A549 (cell line): ENCODE data around the gene NAPA. TPM values are rescaled to one million over a fixed set of nuclear protein-coding genes. Genes with fewer than 3 reads are reported as not detected.

ENCODE experiments used
- ATAC-seq, 2 experiments: fragments of 200-7000 bp in 1 of 2; fragments of >200 bp in 1 of 2; cut with Nextera tagmentation in 1 of 2; cut with Tn5 transposase in 1 of 2; 3 replicates each; pipeline versions ENCODE4 v1.8.0 to v1.9.1; 2018 to 2020; ENCODE audit warnings: mild to moderate bottlenecking in 1 of 2, moderate library complexity in 1 of 2
- CTCF ChIA-PET: fragments of 300-600 bp; sonication (Branson Sonifier 250); formaldehyde crosslinking; extraction: SDS; loops from one replicate; lab custom pipeline; 2021; ENCODE audit warnings: antibody characterized with exemption, inconsistent platforms; lab: Yijun Ruan, JAX
- POLR2A ChIA-PET: fragments of 350-600 bp; formaldehyde crosslinking; extraction: SDS; loops from one replicate; lab custom pipeline; 2021; ENCODE audit warnings: antibody characterized with exemption, inconsistent platforms; lab: Yijun Ruan, JAX
- DNase-seq, 2 experiments: peaks; one replicate each; pipeline versions ENCODE4 v3.0.0 to v3.0.0-alpha.2; 2011 to 2016; ENCODE audit warnings: low read depth in 1 of 2, low spot score in 1 of 2
- FAIRE-seq: peaks from 2 replicates; lab custom pipeline; 2011; peaks lifted over from hg19 to GRCh38; lab: Jason Lieb, UNC
- H3K27ac ChIP-seq, 2 experiments: fragments of >200 bp; sonication (Bioruptor Twin); formaldehyde crosslinking; 3 replicates each; pipeline ENCODE4 v1.5.1; 2016 to 2017
- H3K4me1 ChIP-seq: fragments of >200 bp; sonication (Bioruptor Twin); formaldehyde crosslinking; 3 replicates; pipeline ENCODE4 v1.6.1; 2016
- H3K4me2 ChIP-seq: fragments of >200 bp; sonication (Bioruptor Twin); formaldehyde crosslinking; 3 replicates; pipeline ENCODE4 v1.6.1; 2016
- H3K4me3 ChIP-seq: fragments of >200 bp; sonication (Bioruptor Twin); formaldehyde crosslinking; 3 replicates; pipeline ENCODE4 v1.5.1; 2016
- H3K9me3 ChIP-seq: fragments of >200 bp; sonication (Bioruptor Twin); formaldehyde crosslinking; 3 replicates; pipeline ENCODE4 v1.6.1; 2016
- BCL3 ChIP-seq: fragments of >200 bp; sonication (Bioruptor Twin); formaldehyde crosslinking; IDR thresholded peaks from 3 replicates; pipeline ENCODE4 v1.6.1; 2016
- CBX8 ChIP-seq: fragments of 200-600 bp; sonication (generic); IDR thresholded peaks from 2 replicates; pipeline ENCODE4 v1.6.1; 2016
- CHD4 ChIP-seq: fragments of 200-600 bp; sonication (generic); IDR thresholded peaks from 2 replicates; pipeline ENCODE4 v1.6.1; 2016; ENCODE audit warnings: antibody characterized with exemption, mild to moderate bottlenecking, borderline replicate concordance
- CTCF ChIP-seq: fragments of >200 bp; sonication (Bioruptor Twin); formaldehyde crosslinking; IDR thresholded peaks from 3 replicates; pipeline ENCODE4 v1.5.1; 2016
- EHF ChIP-seq: fragments of 250-450 bp; sonication (Bioruptor Pico); IDR thresholded peaks from 2 replicates; pipeline ENCODE4 v1.5.0; 2020; ENCODE audit warnings: mild to moderate bottlenecking
- EHMT2 ChIP-seq: fragments of 200-600 bp; sonication (generic); IDR thresholded peaks from 2 replicates; pipeline ENCODE4 v1.6.1; 2016; ENCODE audit warnings: antibody characterized with exemption, low read depth, mild to moderate bottlenecking, moderate library complexity
- EP300 ChIP-seq, 2 experiments: fragments of >200 bp; sonication (Bioruptor Twin); formaldehyde crosslinking; IDR thresholded peaks; 2 replicates in 1 of 2; 3 replicates in 1 of 2; pipeline ENCODE4 v1.6.1; 2016 to 2017
- FOSB ChIP-seq: fragments of 250-450 bp; sonication (Bioruptor Pico); IDR thresholded peaks from 2 replicates; pipeline ENCODE4 v1.5.0; 2020; ENCODE audit warnings: mild to moderate bottlenecking, moderate library complexity
- FOSL2 ChIP-seq, 2 experiments: fragments of 450-650 bp in 1 of 2; fragments of >200 bp in 1 of 2; sonication (Bioruptor Twin) in 1 of 2; formaldehyde crosslinking; IDR thresholded peaks; 2 replicates each; pipeline versions ENCODE4 v1.5.0 to v1.6.1; 2016 to 2020; ENCODE audit warnings: mild to moderate bottlenecking in 1 of 2, moderate library complexity in 1 of 2
- GATA3 ChIP-seq: IDR thresholded peaks from 2 replicates; pipeline ENCODE4 v1.6.1; 2012; ENCODE audit warnings: borderline replicate concordance
- HDAC2 ChIP-seq: fragments of 200-600 bp; sonication (generic); IDR thresholded peaks from 2 replicates; pipeline ENCODE4 v1.6.1; 2016
- HMGXB4 ChIP-seq: fragments of 250-450 bp; sonication (Bioruptor Pico); IDR thresholded peaks from 2 replicates; pipeline ENCODE4 v1.5.0; 2021; ENCODE audit warnings: mild to moderate bottlenecking, moderate library complexity, borderline replicate concordance
- HOXB13 ChIP-seq: fragments of 250-450 bp; sonication (Bioruptor Pico); IDR thresholded peaks from 2 replicates; pipeline ENCODE4 v1.5.0; 2020; ENCODE audit warnings: low read depth, mild to moderate bottlenecking, moderate library complexity
- HOXB5 ChIP-seq: fragments of 250-450 bp; sonication (Bioruptor Pico); IDR thresholded peaks from 2 replicates; pipeline ENCODE4 v1.5.0; 2020; ENCODE audit warnings: mild to moderate bottlenecking, moderate library complexity
- JUN ChIP-seq, 2 experiments: fragments of >200 bp; sonication (Bioruptor Twin); formaldehyde crosslinking; IDR thresholded peaks; 2 replicates in 1 of 2; 3 replicates in 1 of 2; pipeline ENCODE4 v1.6.1; 2016 to 2017
- JUNB ChIP-seq: fragments of >200 bp; sonication (Bioruptor Twin); formaldehyde crosslinking; IDR thresholded peaks from 2 replicates; pipeline ENCODE4 v1.6.1; 2016
- KDM1A ChIP-seq: fragments of 200-600 bp; sonication (generic); IDR thresholded peaks from 2 replicates; pipeline ENCODE4 v1.6.1; 2016; ENCODE audit warnings: low read depth, mild to moderate bottlenecking
- KDM5A ChIP-seq: fragments of 200-600 bp; sonication (generic); IDR thresholded peaks from 2 replicates; pipeline ENCODE4 v1.6.1; 2016; ENCODE audit warnings: antibody characterized with exemption, mild to moderate bottlenecking
- MAX ChIP-seq: IDR thresholded peaks from 2 replicates; pipeline ENCODE4 v1.6.1; 2012
- PHF8 ChIP-seq: fragments of 200-600 bp; sonication (generic); IDR thresholded peaks from 2 replicates; pipeline ENCODE4 v1.6.1; 2016; ENCODE audit warnings: low read depth, mild to moderate bottlenecking, antibody characterized with exemption, moderate library complexity, borderline replicate concordance
- RFX5 ChIP-seq: fragments of 450-650 bp; IDR thresholded peaks from 2 replicates; pipeline ENCODE4 v1.7.1; 2014; ENCODE audit warnings: antibody characterized with exemption, mild to moderate bottlenecking, moderate library complexity
- RNF2 ChIP-seq: fragments of 200-600 bp; sonication (generic); IDR thresholded peaks from 2 replicates; pipeline ENCODE4 v1.6.1; 2016; ENCODE audit warnings: low read depth, mild to moderate bottlenecking, antibody characterized with exemption, moderate library complexity, borderline replicate concordance
- SMC3 ChIP-seq: fragments of >200 bp; sonication (Bioruptor Twin); formaldehyde crosslinking; IDR thresholded peaks from 3 replicates; pipeline ENCODE4 v1.6.1; 2018; ENCODE audit warnings: inconsistent platforms
- SREBF2 ChIP-seq: fragments of 450-650 bp; IDR thresholded peaks from 2 replicates; pipeline ENCODE4 v1.6.1; 2014; ENCODE audit warnings: mild to moderate bottlenecking, moderate library complexity
- TFCP2L1 ChIP-seq: fragments of 250-450 bp; sonication (Bioruptor Pico); IDR thresholded peaks from 2 replicates; pipeline ENCODE4 v1.5.0; 2021; ENCODE audit warnings: mild to moderate bottlenecking
- ZC3H11A ChIP-seq: fragments of 450-650 bp; IDR thresholded peaks from 2 replicates; pipeline ENCODE4 v1.6.1; 2014; ENCODE audit warnings: antibody characterized with exemption, mild to moderate bottlenecking
- ZNF302 ChIP-seq: fragments of 250-450 bp; sonication (Bioruptor Pico); IDR thresholded peaks from 2 replicates; pipeline ENCODE4 v1.9.0; 2021; ENCODE audit warnings: inconsistent platforms, mild to moderate bottlenecking, moderate library complexity
- ZSCAN20 ChIP-seq: fragments of 250-450 bp; sonication (Bioruptor Pico); IDR thresholded peaks from 2 replicates; pipeline ENCODE4 v1.8.0; 2022; ENCODE audit warnings: mild to moderate bottlenecking, moderate library complexity
- WGBS: methylation state at CpG from one replicate; pipeline ENCODE4 v1.1.6; 2017; ENCODE audit errors: missing lambda C conversion rate; 5-methylcytosine and 5-hydroxymethylcytosine counted together
- polyA plus RNA-seq, 4 experiments: library from polyadenylated mRNA; depleted of rRNA in 3 of 4; stranded (reverse); fragments of >200 nt; fragmentation: RNase III in 1 of 4; extraction: RNeasy Plus Mini Kit Qiagen cat#74134 plus additional on column Dnase treatment in 1 of 4; gene quantifications; 2 replicates in 3 of 4; 3 replicates in 1 of 4; pipeline ENCODE4 v1.2.3, GENCODE V29; 2011 to 2017
- TF ChIP-seq, protein P1 (sequence below): IDR thresholded peaks from 2 replicates; pipeline ENCODE4 v1.6.1; 2012; ENCODE audit warnings: low read depth, borderline replicate concordance
- TF ChIP-seq, protein P2 (sequence below): fragments of >200 bp; sonication (Bioruptor Twin); formaldehyde crosslinking; IDR thresholded peaks from 2 replicates; pipeline ENCODE4 v1.6.1; 2016

Gene NAPA
- polyA plus RNA-seq, 2 of the 4 experiments (the other 2 are of a cell fraction), result 69.6 to 101 TPM

DNA sequence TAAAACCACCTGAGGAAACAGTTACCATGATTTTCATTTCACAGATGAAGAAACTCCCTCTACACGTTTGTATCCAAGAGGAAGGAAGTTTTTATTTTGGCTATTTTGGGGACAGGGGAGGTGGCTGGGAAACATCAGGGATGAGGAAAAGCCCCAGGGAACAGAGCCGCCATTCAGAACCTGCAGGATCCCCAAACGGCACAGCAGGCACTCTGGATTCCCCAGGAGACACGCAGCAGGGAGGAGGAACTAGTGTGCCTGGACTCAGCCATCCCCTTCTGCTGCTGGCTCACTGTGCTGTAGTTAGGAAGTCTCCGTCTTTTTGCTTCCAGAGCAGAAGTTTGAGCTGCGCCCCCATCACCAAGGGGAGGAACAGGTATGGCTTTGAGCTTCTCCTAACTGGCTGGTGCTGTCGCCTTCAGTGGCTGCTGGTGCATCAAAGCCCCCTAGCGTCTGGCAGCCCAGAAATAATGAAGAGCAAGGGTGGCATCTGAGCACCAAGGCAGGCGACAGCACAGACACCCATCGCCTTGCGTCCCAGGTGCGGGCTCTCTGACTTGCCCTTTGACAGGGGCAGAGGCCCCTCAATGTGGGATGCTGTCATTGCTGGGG lies 4.2 kb downstream of the NAPA start (continued):
- no peak for TF ChIP-seq SMC3
- no peak for TF ChIP-seq CHD4
- TF ChIP-seq GATA3, result no peak
- no peak for TF ChIP-seq KDM1A

- Histone ChIP-seq H3K4me2 (no peak overlapping the region), H3K27ac (no peak overlapping the region), H3K4me1 (peaks cover 22% of the 10 kb centered on the region), H3K9me3 (no peaks in the 10 kb centered on the region), H3K4me3 (no peak overlapping the region)
- POLR2A ChIA-PET, result no interaction called here
- FAIRE-seq, result no peak
- WGBS, result 93% methylated on average over 8 of the region's 8 CpGs
- TF ChIP-seq, protein P1, sequence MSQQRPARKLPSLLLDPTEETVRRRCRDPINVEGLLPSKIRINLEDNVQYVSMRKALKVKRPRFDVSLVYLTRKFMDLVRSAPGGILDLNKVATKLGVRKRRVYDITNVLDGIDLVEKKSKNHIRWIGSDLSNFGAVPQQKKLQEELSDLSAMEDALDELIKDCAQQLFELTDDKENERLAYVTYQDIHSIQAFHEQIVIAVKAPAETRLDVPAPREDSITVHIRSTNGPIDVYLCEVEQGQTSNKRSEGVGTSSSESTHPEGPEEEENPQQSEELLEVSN, result no peak
- no peak for TF ChIP-seq JUNB
- TF ChIP-seq FOSL2 (IDR thresholded peaks at IDR 0.05), result no peak
- no peak for TF ChIP-seq FOSL2 (CRISPR knock-in tag; IDR thresholded peaks at IDR 0.05)
- no peak for TF ChIP-seq CTCF
- no peak for TF ChIP-seq TFCP2L1 (CRISPR knock-in tag)
- no peak for TF ChIP-seq HOXB13 (CRISPR knock-in tag)
- no peak for TF ChIP-seq EHMT2
- TF ChIP-seq FOSB, result no peak
- no peak for TF ChIP-seq CBX8
- TF ChIP-seq RNF2, result no peak
- CTCF ChIA-PET, result interaction anchor here (0.8 to 6.8 kb wide), 13 partner anchors 10 to 339 kb away, joined by 3 to 57 read pairs (median 4); partner anchors contain the start of genes EHD2 and KPTN
- no peak for ATAC-seq
- no peak for DNase-seq
These were observed 4.9 kb downstream of the NAPA start for GRCh38 chr19:47509973-47510372.

- TF ChIP-seq FOSL2 (IDR thresholded peaks at IDR 0.05) (no peak), FOSL2 (CRISPR knock-in tag; IDR thresholded peaks at IDR 0.05) (no peak), MAX (no peak), SREBF2 (no peak), PHF8 (no peak), ZC3H11A (no peak), CBX8 (no peak), CHD4 (no peak), JUN (IDR thresholded peaks at IDR 0.05) (no peak), RFX5 (no peak), HOXB5 (CRISPR knock-in tag) (no peak), EHMT2 (no peak), EP300 (IDR thresholded peaks at IDR 0.05) (no peak), ZNF302 (CRISPR knock-in tag) (no peak), HDAC2 (no peak), HMGXB4 (no peak), EHF (CRISPR knock-in tag) (no peak), KDM5A (no peak), BCL3 (no peak), ZSCAN20 (CRISPR knock-in tag) (no peak)
- TF ChIP-seq, protein P2, sequence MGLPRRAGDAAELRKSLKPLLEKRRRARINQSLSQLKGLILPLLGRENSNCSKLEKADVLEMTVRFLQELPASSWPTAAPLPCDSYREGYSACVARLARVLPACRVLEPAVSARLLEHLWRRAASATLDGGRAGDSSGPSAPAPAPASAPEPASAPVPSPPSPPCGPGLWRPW, result no peak
- no peak for DNase-seq
- H3K4me2 ChIP-seq, result no peak overlapping the region
- ChIA-PET CTCF (interaction anchor here (0.8 to 5.0 kb wide), 11 partner anchors 10 to 340 kb away, joined by 3 to 29 read pairs (median 4); partner anchors contain the start of genes EHD2 and KPTN), POLR2A (no interaction called here)
- no peak overlapping the region for H3K4me3 ChIP-seq
- FAIRE-seq, result no peak
- ATAC-seq, result no peak
- H3K9me3 ChIP-seq, result no peaks in the 10 kb centered on the region
- H3K4me1 ChIP-seq, result peaks cover 22% of the 10 kb centered on the region
- 92% methylated on average over 20 of the region's 20 CpGs for WGBS
- no peak overlapping the region for H3K27ac ChIP-seq
These were observed 5.6 kb downstream of the NAPA start for GRCh38 chr19:47509170-47509847.
